GM21381 (cell line): ENCODE measurements around the gene CASK.

Experiments used
- ATAC-seq: cut with Tn5 transposase; IDR thresholded peaks from one replicate; pipeline ENCODE4 v1.9.1; 2021; ENCODE audit warnings: mild to moderate bottlenecking, moderate library complexity; ENCODE audit not compliant: unreplicated experiment

Gene CASK

DNA sequence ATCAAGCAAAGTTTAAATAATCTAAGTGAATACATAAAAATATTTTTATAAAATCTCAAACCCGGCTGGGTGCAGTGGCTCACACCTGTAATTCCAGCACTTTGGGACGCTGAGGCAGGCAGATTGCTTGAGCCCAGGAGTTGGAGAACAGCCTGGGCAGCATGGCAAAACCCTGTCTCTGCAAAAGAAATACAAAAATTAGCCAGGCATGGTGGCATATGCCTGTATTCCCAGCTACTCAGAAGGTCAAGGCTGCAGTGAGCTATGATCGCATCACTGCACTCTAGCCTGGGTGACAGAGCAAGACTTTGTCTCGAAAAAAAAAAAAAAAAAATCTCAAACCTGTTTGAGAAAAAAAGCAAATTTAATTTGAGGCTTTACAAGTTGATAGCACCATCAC is 331.4 kb downstream of the CASK start:
- no peak for ATAC-seq

DNA sequence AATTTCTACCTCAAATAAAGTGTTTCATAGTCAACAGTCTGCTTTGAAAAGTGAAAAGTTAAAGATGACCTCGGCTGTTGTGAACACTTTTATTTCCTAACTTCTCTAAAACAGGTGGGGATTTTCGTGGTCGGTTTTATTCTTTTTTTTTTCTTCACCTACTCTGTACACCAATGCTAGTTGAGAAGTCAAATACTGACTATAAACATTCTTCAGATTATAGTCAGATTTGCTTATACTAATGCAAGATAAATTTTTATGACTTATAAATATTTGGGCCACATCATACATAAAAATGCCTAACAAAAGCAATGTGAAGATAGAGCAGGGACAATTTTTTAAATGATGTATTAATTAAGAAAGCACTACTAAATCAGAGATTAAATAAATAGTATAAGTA is 332.7 kb downstream of the CASK start:
- ATAC-seq, result no peak

DNA sequence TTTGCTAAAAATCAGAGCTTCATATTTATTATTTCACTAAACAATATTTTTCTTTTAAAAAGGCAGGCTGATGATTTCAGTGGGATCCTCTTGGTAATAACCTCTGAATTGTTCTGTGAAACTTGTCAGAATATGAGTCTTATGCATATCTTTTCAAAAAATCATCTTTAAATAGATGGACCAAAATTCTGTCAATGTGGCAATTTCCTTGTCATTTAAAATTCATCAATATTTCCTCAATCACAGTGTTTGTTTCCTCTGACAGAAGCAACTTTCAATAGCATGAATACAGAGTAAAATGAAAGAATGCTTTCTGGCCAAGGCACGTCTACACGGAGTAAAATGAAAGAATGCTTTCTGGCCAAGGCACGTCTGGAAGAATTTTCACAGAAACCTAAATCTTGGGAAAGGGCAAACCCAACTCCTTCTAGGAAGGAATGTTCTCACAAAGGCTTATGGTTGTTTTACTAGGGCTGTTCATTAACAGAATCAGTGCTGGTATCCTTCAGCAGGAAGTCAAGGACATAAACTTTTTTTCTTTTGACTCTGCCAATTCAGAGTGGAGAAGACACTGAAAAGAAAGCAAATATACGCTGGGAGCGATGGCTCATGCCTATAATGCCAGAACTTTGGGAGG is 333.6 kb downstream of the CASK start:
- no peak for ATAC-seq

DNA sequence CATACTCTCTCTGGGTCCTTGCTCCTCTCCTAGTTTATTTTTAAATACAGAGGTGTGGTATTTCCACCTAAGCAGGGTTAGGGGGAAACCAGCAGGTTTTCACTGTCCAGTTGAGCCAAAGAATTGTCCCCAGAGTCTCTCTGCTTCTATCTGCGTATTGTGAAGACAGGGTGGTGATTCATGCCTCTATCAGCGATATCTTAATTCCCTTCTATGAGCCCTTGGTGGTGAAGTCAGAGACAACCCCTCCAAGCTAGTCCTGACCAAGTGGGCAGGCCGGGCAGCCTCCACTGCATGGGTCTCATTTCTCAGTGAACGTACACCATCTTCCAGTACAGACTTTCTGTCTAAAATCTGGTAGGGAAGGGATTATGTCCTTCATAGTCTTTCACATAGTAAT is 335.1 kb downstream of the CASK start:
- no peak for ATAC-seq

DNA sequence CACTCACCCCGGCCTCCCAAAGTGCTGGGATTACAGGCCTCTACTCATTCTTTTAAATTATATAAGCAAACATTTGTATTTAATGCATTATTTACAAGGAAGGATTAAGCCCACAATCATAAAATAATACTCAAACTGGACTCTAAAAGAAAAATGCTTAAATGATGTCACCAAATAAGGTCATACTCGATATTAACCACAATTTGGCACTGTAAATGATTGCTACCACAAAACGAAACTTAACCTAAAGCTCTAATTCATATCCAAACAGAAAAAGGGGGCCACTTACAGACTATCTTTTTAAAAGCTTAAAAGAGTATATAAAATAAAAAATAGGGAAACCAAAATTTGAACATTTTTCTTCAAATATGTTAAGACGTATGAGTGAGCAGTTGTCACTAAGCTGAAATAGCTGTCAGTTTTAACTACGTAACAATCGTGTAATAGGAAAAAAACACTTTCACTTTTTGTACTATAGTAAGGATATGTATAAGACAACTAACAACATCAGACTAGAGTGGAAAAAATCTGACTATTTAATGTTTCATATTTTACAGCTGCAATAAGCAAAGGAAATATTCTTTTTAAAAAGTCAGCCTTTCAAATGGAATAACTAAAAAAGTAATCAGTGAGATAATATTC is 342.8 kb downstream of the CASK start:
- ATAC-seq, result no peak

DNA sequence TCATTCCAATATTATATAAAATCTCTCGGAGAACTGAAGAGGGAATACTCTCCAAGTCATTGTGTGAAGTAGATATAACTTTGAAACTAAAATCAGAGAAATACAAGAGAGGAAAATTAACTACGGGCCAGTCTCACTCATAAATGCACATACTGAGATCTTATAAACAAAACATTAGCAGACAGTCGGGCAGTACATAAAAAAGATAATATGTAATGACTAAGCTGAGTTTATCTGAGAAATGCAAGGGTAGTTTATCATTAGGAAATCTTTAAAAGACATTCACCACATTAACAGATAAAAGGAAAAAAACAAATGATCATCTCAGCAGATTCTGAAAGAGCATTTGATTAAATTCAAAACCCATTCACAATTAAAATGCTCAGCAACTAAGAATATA is 359.5 kb downstream of the CASK start:
- ATAC-seq, result no peak

DNA sequence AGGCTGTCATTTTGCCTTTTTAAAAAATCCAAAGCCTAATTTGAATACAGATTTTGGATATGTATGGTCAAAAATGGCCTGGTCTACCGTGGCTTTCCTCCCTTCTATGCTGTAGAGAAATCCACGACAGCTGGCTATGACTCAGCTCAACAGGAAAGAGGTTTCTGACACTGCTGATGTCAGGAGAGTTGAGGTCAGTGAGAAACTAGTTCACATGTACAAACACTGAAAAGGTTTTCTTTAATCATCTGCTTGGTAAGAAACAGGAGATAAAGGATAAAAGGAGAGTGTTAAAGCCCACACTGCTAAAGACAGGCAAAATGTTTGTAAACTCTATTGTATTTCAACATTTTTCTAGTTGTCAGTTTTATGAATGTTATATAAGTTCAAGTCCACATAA is 362.3 kb downstream of the CASK start:
- ATAC-seq, result peak; percentile 92

DNA sequence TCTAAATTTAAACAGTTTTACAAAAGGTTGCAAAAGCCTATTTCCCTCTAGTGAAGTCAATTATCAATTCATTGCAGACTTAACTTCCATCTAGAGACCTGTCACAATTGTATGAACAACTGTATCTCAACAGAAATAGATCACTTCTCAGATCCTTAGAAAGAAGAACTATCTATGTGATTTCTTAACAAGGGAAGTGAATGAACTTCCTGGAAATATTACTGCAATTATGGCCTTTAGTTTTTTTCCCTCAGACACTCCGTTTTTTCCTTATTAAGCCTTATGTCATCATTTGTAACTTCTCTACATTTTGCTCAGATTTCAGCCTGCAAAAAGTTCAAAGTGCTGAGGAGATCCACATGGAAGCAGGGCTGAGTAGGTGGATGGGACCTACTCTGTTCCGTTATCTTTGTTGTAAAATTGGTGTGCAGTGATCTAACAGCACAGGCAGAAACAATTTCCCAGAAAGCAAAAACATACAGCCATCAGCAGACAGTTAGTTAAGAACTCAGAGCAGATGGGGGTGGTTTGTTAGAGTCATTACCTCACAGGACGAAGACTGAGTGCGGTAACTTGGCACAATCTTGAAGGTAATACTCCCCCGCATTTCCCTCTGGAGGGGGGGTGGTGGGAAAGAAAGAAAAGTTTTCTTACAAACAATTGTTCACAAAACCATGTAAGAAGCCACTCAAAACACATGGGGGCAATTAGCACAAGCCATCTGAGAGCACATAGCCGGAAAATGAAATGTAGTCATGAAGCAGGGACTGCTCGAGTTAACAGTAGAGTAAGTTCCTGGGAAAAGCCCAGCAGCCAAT is 363.9 kb downstream of the CASK start:
- no peak for ATAC-seq

DNA sequence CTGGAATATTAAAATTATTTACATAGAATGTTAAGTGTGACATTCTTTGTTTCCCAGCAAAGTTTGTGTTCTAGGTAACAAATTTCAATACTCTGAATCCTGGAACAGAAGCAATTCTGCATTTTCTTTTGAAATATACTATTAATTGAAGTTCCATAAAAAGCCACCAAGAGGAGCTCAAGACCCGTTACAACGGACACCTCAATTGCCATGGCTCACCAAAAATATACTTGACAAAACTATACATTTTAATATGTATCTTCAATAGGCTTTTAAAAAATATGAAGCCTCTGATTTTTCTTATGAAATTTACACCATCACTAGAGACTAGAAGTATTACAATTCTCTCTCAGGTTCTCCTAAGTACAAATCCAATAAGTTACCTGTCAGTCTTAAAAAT is 364.8 kb downstream of the CASK start:
- no peak for ATAC-seq

DNA sequence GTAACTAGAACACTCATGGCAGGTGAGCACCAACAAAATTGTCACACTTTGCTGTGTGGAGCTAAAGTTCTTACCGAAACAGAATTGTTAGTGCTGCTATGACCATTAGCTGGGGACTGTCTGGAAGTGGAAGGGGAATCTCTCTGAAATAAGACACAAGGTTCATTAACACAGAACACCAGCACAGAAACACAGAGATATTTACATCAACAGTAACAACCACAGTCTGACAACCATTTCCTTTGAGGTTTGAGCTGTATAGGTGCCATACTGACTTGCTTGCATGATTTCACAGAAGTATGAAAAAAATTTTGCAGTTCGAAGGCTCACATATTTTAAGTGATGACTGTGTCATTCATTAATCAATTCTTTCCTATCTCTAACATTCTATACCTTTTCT is 366.4 kb downstream of the CASK start:
- ATAC-seq, result no peak

DNA sequence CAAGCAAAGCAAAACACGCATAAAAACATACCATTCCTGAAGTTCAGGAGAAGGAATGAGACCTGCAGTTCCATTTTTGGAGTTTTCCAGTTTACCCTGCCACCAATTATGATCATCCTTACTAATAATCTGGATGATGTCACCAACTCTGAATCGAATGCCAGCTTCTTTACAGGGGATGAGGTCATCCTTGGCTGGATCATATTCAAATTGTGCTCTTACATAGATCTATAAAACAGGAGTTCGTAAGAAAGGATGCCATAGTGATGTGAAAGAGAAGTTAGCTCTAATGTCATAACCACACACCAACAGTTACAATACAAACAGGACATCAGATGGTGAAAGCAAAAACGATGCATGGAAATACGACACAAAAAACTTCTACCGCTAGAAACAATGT is 369.7 kb downstream of the CASK start:
- ATAC-seq, result no peak

DNA sequence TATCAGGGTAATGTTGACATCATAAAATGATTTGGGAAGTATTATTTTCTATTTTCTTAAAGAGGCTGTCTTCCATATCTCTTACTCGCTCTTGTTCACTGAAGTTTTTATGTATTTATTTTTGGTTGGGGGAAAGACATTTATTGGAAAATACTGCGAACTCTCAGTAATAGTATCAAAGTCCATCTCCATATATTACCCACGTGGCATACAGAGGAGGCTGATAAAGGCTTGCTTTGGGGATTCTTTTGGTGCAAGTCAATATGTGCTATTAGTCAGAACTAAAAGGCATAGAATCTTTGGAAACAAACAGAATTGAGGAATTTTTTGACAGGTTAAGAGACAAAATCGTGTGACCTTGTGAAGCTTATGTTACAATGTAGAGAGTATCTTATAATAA is 374.9 kb downstream of the CASK start:
- no peak for ATAC-seq

DNA sequence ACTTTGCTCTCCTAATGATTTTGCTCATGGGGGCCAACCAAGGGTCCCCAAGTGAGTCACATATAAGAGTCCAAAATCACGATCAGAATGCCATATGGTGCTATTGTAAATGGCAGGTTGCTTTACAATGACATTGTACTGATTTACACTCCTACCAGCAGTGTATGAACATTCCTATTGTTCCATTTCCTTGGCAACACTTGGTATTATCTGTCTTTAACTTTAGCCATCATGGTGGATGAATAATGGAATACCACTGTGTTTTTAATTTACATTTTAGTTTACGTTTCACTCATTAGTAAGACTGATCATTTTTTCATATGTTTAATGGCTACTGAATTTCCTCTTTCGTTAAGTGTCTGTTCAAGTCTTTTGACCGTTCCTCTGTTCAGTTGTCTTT is 379.7 kb downstream of the CASK start:
- ATAC-seq, result no peak

DNA sequence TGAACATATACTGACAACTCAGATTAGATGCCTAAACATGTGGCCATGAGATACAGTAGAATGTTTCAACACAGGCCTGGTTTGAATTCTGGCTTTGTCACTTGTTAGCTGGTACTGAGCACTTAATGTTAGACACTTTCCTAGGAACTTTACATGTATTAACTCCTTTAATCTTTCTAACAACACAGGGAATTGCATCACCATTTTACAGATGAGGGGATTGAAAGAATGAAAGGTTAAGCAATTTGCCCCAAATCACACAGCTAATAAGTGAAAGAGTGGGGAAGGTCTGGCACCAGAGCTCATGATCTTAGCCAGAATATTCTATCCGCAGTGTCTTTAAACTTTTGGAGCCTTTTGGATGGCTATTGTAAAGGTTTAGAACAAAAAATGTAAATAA is 380.3 kb downstream of the CASK start:
- no peak for ATAC-seq

DNA sequence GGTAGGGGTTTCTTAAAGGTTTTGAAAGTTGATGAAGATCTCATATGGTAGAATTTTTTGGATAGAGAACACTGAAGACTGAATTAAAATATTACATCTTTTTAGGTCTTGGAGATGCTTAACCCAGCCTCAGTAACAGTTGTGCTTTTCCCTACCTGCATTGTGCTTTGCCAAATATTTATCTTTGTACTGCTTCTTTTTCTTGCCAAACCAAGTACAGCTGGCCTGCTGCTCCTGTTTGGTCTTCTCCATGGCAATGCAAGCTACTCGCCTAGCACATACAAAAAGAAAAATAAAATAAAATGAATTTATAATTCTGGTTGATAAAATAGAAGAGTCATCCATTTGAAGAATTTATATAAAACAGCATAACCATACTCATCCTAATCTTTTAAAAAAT is 380.8 kb downstream of the CASK start:
- ATAC-seq, result no peak

DNA sequence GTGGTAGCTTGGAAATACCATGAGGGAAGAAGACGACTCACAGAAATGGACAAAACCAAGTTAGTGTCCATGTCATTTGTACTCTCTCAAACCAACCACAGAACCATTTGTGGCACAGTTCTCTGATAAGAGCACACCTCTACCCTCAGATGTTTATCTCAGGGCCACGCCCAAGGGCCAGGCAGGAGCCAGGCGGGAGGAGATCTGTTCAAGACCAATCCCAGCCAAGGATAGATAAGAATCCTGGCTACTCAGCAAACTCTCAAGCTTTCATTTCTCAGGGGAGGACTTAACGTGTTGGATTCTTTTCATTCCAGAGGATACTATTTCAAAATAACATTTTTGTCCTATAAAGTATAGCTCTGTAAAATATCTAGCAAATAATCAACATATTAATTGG is 381.2 kb downstream of the CASK start:
- ATAC-seq, result no peak

DNA sequence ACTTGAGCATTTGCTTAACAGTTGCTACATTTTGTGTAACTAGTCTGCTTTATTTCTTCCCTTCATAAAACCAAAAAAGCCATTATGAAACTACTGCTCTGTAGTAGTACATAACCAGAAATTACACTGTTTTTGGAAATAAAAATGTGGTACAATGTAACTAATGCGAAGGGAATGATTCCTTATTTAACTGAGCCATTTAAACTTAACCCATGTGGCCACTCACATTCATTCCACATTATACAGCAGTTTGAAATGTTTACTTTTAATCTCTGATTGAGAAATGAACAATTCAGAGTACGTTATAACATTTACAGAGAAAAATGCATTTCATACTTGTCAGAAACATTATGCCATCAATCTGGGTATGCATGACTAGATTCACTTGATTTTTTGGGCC is 382.0 kb downstream of the CASK start:
- no peak for ATAC-seq

DNA sequence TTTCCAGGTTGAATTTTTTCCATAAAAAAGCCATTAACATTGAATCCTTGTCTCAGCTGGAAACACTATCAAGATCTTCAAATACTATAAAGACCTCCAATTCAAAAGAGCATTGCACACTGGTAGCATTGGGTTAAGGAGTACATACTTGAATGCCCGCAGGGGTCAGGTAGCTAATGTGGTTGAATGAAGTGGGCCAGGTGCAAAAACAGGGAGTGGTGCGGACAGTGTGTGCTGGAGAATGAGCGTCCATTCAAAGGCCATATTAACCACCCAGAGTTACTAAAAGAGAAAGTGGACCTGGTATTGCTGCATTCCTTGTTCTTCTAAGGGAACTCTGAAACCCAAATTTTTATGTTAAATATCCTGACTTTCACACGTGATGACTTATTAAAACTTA is 384.6 kb downstream of the CASK start:
- no peak for ATAC-seq

DNA sequence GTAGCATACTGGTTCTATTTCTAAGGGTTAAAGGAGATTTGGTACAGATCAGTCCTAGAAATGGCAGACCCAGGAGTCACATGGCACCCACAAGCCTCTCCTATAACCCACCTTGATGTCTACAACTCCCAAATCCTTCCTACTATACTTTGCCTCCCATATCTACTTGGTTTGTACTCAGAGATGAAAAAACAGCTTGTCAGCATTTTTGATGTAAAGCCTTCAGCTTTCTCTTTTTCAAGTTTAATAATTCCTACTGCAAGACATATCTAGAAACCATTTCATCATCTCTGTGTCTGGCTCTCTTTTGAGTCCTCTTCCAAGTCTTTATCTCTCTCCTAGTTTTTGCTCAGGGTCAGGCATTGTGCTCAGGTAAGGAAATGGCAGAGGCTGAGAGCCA is 393.3 kb downstream of the CASK start:
- no peak for ATAC-seq

DNA sequence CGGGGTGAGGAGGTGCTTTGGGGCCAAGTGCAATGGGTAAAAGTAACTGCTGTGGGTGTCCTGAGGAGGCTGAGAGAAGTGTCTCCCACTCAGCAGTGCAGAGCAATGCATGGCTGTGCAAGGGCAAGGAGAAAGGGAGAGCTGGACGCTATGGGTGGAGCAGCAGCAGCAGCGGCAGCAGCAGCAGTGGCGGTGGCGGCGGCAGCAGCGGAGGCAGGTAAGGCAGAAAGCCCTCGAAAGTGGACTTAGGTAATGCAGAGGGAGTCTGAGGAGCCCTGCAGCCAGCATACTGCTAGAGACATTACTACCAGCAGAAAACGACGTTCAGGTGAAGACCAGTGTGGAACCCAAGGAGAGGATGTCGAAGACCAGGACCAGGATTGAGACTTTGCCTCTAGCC is 394.1 kb downstream of the CASK start:
- no peak for ATAC-seq

DNA sequence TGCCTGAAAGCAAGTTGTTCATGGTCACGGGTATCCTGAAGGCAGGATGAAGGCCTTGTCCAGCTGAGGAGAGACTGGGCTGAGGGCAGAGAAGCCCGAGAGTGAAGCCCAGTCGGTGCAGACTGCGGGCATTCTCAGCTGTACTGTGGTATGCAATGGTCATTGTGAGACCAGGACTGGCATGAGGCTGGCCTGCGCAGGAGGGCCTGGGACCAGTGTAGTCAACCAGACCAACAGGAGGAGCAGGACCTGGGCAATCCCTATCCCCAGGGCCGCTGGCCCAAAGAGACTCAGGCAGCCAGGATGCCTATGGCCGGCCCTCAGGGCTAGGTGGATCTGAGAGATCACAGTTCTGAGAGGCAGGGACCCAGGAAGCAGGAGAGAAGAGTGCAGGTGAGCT is 394.6 kb downstream of the CASK start:
- ATAC-seq, result no peak

DNA sequence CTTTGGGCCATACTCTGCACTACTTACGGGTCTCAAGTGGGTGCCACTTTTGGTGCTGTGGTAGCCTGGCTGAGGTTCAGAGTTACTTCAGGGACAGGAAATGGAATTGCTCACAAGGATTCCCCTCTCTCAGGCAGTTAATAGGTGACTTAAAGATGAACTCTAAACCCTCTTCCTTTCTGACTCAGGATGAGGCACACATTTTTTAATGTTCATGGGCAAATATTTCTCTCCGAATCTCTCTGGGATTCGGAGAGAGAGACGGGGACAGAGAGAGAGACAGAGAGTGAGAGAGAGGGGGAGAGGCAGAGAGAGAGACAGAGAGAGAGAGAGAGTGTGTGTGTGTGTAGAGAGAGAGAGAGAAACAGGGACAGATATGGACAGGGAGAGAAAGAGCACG is 396.4 kb downstream of the CASK start:
- ATAC-seq, result peak; percentile 55
